GM23338 (cell line): ENCODE measurements around the gene ZPR1. TPM values are rescaled to one million over a fixed set of nuclear protein-coding genes. Genes with fewer than 3 reads are reported as not detected.

ENCODE experiments used
- ATAC-seq: fragments of 200-7000 bp; cut with Tn5 transposase; 3 replicates; pipeline ENCODE4 v1.9.1; 2020
- DNase-seq: peaks from one replicate; pipeline ENCODE4 v3.0.0-alpha.2; 2015; ENCODE audit warnings: low spot score
- H2AFZ ChIP-seq: fragments of 200-600 bp; sonication (generic); 2 replicates; pipeline ENCODE4 v1.8.0; 2016; ENCODE audit warnings: antibody characterized with exemption, mild to moderate bottlenecking, moderate library complexity
- H3F3A ChIP-seq: fragments of 200-600 bp; sonication (generic); replicated peaks from 2 replicates; pipeline ENCODE4 v1.8.0; 2017; ENCODE audit warnings: antibody characterized with exemption, mixed run types, low read depth
- H3K27ac ChIP-seq: fragments of 200-600 bp; sonication (generic); 2 replicates; pipeline ENCODE4 v1.6.1; 2016; ENCODE audit warnings: low read depth
- H3K27me3 ChIP-seq: fragments of 200-600 bp; sonication (generic); 2 replicates; pipeline ENCODE4 v1.8.0; 2016; ENCODE audit warnings: mild to moderate bottlenecking, mixed run types, moderate library complexity; ENCODE audit not compliant: insufficient read depth
- H3K36me3 ChIP-seq: fragments of 200-600 bp; sonication (generic); 2 replicates; pipeline ENCODE4 v1.8.0; 2016; ENCODE audit warnings: mild to moderate bottlenecking; ENCODE audit not compliant: insufficient read depth
- H3K4me1 ChIP-seq: fragments of 200-600 bp; sonication (generic); 2 replicates; pipeline ENCODE4 v1.8.0; 2016; ENCODE audit warnings: mild to moderate bottlenecking, moderate library complexity; ENCODE audit not compliant: insufficient read depth
- H3K4me2 ChIP-seq: fragments of 200-600 bp; sonication (generic); 2 replicates; pipeline ENCODE4 v1.7.1; 2017; ENCODE audit warnings: mixed run types
- H3K4me3 ChIP-seq: fragments of 200-600 bp; sonication (generic); 2 replicates; pipeline ENCODE4 v1.6.1; 2016; ENCODE audit warnings: mixed run types
- H3K79me2 ChIP-seq: fragments of 200-600 bp; sonication (generic); replicated peaks from 2 replicates; pipeline ENCODE4 v1.8.0; 2017; ENCODE audit warnings: mild to moderate bottlenecking; ENCODE audit not compliant: insufficient read depth
- H3K9me2 ChIP-seq: fragments of 200-600 bp; sonication (generic); 2 replicates; pipeline ENCODE4 v1.8.0; 2017; ENCODE audit not compliant: insufficient read depth
- H4K20me1 ChIP-seq: fragments of 200-600 bp; sonication (generic); replicated peaks from 2 replicates; pipeline ENCODE4 v1.8.0; 2017; ENCODE audit warnings: mild to moderate bottlenecking; ENCODE audit not compliant: insufficient read depth
- H3K27ac Mint-ChIP-seq: 2 replicates; pipeline ENCODE4 v1.8.0; 2020; ENCODE audit warnings: inconsistent platforms, mild to moderate bottlenecking, moderate library complexity, mixed read lengths
- H3K27me3 Mint-ChIP-seq: 3 replicates; pipeline ENCODE4 v1.8.0; 2022; ENCODE audit warnings: low read depth, mild to moderate bottlenecking, moderate library complexity, mixed read lengths, inconsistent platforms; ENCODE audit not compliant: insufficient read depth, poor library complexity
- H3K36me3 Mint-ChIP-seq: 3 replicates; pipeline ENCODE4 v1.8.0; 2021; ENCODE audit warnings: low read depth, mild to moderate bottlenecking, inconsistent platforms, moderate library complexity, mixed read lengths
- H3K4me1 Mint-ChIP-seq: 3 replicates; pipeline ENCODE4 v1.8.0; 2020; ENCODE audit warnings: mild to moderate bottlenecking, inconsistent platforms, mixed read lengths
- H3K4me3 Mint-ChIP-seq: 3 replicates; pipeline ENCODE4 v1.8.0; 2021; ENCODE audit warnings: moderate library complexity, mild to moderate bottlenecking, inconsistent platforms, mixed read lengths
- H3K9me3 Mint-ChIP-seq: 3 replicates; pipeline ENCODE4 v1.8.0; 2020; ENCODE audit warnings: moderate library complexity, mild to moderate bottlenecking, inconsistent platforms, mixed read lengths
- CREB1 ChIP-seq: fragments of 250-450 bp; sonication (Bioruptor Pico); IDR thresholded peaks from 2 replicates; pipeline ENCODE4 v1.5.0; 2020; ENCODE audit warnings: low read depth, mild to moderate bottlenecking, moderate library complexity
- EZH2 ChIP-seq: fragments of 200-600 bp; sonication (generic); IDR thresholded peaks from one replicate; pipeline ENCODE4 v1.8.0; 2017; ENCODE audit warnings: antibody characterized with exemption, mild to moderate bottlenecking, low read depth; ENCODE audit not compliant: unreplicated experiment
- EZH2phosphoT487 ChIP-seq: fragments of 200-600 bp; sonication (generic); IDR thresholded peaks from one replicate; pipeline ENCODE4 v1.8.1; 2018; ENCODE audit warnings: antibody characterized with exemption; ENCODE audit not compliant: unreplicated experiment
- POLR2AphosphoS5 ChIP-seq: IDR thresholded peaks from 2 replicates; pipeline ENCODE4 v1.6.1; 2016; ENCODE audit warnings: antibody characterized with exemption, low read depth
- ZNF114 ChIP-seq: fragments of 250-450 bp; sonication (Bioruptor Pico); IDR thresholded peaks from 2 replicates; pipeline ENCODE4 v1.5.0; 2020; ENCODE audit warnings: mild to moderate bottlenecking, moderate library complexity
- polyA plus RNA-seq: library from polyadenylated mRNA; unstranded; fragments of >200 nt; fragmentation: Nextera tagmentation; extraction: Ambion mirVana; gene quantifications from 2 replicates; pipeline ENCODE4 v1.2.1, GENCODE V29; 2016
- total RNA-seq: library from RNA; depleted of rRNA; stranded (reverse); fragments of >200 nt; shearing (Covaris generic); gene quantifications from 2 replicates; pipeline ENCODE4 v1.2.3, GENCODE V29; 2014
- TF ChIP-seq, protein P1 (sequence below), 2 experiments: fragments of 200-600 bp in 1 of 2; sonication (generic) in 1 of 2; conservative IDR thresholded peaks; 2 replicates each; pipeline versions ENCODE4 v1.5.1 to v1.6.1; 2016 to 2017; ENCODE audit warnings: antibody characterized with exemption in 2 of 2, low read depth in 2 of 2, mild to moderate bottlenecking in 2 of 2, moderate library complexity in 1 of 2
- TF ChIP-seq, protein P2 (sequence below): IDR thresholded peaks from one replicate; pipeline ENCODE4 v1.6.1; 2018; ENCODE audit warnings: antibody characterized with exemption; ENCODE audit not compliant: unreplicated experiment
- TF ChIP-seq, protein P3 (sequence below): IDR thresholded peaks from 2 replicates; pipeline ENCODE4 v1.6.1; 2016; ENCODE audit warnings: antibody characterized with exemption

ZPR1 gene
- total and polyA plus RNA-seq, 2 experiments from 2014 or later: 55.4 to 96.7 TPM

DNA sequence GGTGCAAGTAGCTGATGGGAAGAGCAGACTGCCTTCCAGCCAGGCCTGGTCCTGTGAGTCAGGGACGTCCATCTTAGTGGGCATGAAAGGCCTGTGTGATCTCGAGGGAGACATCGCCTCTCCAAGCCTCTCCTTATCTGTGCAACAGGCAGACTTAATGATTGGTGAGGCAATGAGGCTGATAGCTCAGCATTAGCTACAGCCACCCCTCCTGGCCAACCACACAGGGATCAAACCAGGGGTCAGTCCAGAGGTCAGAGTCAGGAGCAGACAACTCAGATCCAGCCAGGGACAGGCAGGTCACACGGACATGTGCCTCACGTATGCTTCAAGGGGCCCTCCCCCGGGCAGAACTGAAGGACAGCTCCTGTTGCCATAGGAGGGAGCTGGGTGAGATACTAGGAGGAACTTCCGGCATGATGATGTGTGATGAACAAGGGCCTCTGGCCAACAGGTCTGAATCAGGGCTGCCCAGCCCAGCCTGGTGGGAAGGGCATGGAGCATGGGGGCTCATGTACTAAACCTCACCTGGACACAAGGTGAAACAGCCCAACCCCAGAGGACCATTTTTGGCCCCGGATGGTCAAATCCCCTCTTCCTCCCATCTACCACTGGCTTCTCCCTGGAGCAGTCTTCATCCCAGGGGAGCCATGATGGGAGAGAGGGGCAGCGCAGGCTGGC, 39.1 kb upstream of the ZPR1 start:
- Histone ChIP-seq H3K79me2 (no peaks in the 10 kb centered on the region), H3K4me3 (no peak overlapping the region), H3F3A (no peaks in the 10 kb centered on the region), H3K27me3 (no peaks in the 10 kb centered on the region), H3K9me2 (no peaks in the 10 kb centered on the region), H4K20me1 (no peaks in the 10 kb centered on the region), H3K36me3 (no peaks in the 10 kb centered on the region), H3K27ac (no peak overlapping the region), H2AFZ (no peak overlapping the region), H3K4me1 (no peaks in the 10 kb centered on the region), H3K4me2 (no peak overlapping the region)
- H3K4me1 Mint-ChIP-seq: peaks cover 5% of the 10 kb centered on the region
- no peak for DNase-seq
- no peak overlapping the region for H3K4me3 Mint-ChIP-seq
- no peak for TF ChIP-seq CREB1
- H3K9me3 Mint-ChIP-seq: no peaks in the 10 kb centered on the region
- ATAC-seq: no peak
- H3K27ac Mint-ChIP-seq: no peak overlapping the region
- H3K36me3 Mint-ChIP-seq: no peaks in the 10 kb centered on the region
- peaks cover 3% of the 10 kb centered on the region for H3K27me3 Mint-ChIP-seq

DNA sequence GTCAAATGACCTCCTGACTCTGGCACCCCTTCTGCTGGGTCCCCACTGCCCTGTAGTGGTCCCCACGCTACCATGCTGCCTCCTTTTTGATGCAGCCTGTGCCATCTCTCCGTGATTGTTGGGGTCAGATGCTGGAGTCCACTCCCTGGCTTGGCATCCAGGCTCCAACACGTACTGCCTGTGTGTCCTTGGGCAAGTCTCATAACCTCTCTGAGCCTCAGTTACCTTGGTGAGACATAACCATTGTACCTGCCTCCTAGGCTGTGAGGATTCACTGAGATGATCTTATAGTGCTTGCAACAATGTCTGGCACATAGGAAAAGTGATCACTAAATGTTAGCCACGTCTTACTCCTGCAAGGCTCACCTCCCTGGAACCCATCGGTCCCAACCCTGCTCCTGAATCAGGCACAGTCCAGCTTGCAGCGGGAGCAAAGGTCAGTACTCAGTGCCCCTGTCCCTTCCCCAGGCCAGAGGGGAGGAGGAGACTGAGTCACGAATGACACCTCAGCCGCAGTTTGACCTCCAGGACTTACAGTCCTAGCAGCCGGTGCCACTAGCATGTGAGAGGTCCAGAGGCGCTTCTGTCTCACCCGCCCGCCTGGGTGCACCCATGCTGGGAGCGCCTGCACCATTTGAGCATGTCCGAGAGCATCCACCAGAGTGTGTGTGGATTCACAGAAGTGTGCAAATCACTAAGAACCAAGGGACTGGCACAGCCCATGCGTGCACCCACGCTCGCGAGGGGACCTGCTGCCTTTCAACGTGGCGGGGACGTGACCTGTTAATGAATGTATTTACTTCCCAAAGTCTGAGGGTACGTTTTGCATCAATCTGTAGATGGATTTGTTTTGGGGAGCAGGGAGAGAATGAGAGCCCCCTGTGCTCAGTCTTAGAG, 38.3 kb upstream of the ZPR1 start:
- Histone ChIP-seq H3K4me2 (no peak overlapping the region), H4K20me1 (no peaks in the 10 kb centered on the region), H3K27me3 (no peaks in the 10 kb centered on the region), H3K36me3 (no peaks in the 10 kb centered on the region), H3K27ac (no peak overlapping the region), H3K4me3 (no peak overlapping the region), H3K9me2 (no peaks in the 10 kb centered on the region), H3K4me1 (no peaks in the 10 kb centered on the region), H2AFZ (no peak overlapping the region), H3K79me2 (no peaks in the 10 kb centered on the region), H3F3A (no peaks in the 10 kb centered on the region)
- no peaks in the 10 kb centered on the region for H3K36me3 Mint-ChIP-seq
- H3K27me3 Mint-ChIP-seq: no peaks in the 10 kb centered on the region
- H3K9me3 Mint-ChIP-seq: no peaks in the 10 kb centered on the region
- no peak for ATAC-seq
- DNase-seq: no peak
- no peak overlapping the region for H3K4me3 Mint-ChIP-seq
- no peak overlapping the region for H3K27ac Mint-ChIP-seq
- peaks cover 5% of the 10 kb centered on the region for H3K4me1 Mint-ChIP-seq
- TF ChIP-seq ZNF114 (no peak), POLR2AphosphoS5 (no peak), EZH2 (no peak), EZH2phosphoT487 (no peak)
- TF ChIP-seq, protein P1, sequence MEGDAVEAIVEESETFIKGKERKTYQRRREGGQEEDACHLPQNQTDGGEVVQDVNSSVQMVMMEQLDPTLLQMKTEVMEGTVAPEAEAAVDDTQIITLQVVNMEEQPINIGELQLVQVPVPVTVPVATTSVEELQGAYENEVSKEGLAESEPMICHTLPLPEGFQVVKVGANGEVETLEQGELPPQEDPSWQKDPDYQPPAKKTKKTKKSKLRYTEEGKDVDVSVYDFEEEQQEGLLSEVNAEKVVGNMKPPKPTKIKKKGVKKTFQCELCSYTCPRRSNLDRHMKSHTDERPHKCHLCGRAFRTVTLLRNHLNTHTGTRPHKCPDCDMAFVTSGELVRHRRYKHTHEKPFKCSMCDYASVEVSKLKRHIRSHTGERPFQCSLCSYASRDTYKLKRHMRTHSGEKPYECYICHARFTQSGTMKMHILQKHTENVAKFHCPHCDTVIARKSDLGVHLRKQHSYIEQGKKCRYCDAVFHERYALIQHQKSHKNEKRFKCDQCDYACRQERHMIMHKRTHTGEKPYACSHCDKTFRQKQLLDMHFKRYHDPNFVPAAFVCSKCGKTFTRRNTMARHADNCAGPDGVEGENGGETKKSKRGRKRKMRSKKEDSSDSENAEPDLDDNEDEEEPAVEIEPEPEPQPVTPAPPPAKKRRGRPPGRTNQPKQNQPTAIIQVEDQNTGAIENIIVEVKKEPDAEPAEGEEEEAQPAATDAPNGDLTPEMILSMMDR (conservative IDR thresholded peaks at IDR 0.05; ENCODE audit: low read depth in 2 of 2): no peak
- TF ChIP-seq, protein P2, sequence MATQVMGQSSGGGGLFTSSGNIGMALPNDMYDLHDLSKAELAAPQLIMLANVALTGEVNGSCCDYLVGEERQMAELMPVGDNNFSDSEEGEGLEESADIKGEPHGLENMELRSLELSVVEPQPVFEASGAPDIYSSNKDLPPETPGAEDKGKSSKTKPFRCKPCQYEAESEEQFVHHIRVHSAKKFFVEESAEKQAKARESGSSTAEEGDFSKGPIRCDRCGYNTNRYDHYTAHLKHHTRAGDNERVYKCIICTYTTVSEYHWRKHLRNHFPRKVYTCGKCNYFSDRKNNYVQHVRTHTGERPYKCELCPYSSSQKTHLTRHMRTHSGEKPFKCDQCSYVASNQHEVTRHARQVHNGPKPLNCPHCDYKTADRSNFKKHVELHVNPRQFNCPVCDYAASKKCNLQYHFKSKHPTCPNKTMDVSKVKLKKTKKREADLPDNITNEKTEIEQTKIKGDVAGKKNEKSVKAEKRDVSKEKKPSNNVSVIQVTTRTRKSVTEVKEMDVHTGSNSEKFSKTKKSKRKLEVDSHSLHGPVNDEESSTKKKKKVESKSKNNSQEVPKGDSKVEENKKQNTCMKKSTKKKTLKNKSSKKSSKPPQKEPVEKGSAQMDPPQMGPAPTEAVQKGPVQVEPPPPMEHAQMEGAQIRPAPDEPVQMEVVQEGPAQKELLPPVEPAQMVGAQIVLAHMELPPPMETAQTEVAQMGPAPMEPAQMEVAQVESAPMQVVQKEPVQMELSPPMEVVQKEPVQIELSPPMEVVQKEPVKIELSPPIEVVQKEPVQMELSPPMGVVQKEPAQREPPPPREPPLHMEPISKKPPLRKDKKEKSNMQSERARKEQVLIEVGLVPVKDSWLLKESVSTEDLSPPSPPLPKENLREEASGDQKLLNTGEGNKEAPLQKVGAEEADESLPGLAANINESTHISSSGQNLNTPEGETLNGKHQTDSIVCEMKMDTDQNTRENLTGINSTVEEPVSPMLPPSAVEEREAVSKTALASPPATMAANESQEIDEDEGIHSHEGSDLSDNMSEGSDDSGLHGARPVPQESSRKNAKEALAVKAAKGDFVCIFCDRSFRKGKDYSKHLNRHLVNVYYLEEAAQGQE: no peak
- TF ChIP-seq, protein P3, sequence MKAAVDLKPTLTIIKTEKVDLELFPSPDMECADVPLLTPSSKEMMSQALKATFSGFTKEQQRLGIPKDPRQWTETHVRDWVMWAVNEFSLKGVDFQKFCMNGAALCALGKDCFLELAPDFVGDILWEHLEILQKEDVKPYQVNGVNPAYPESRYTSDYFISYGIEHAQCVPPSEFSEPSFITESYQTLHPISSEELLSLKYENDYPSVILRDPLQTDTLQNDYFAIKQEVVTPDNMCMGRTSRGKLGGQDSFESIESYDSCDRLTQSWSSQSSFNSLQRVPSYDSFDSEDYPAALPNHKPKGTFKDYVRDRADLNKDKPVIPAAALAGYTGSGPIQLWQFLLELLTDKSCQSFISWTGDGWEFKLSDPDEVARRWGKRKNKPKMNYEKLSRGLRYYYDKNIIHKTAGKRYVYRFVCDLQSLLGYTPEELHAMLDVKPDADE: no peak
